Endometrial microvascular endothelial cells (primary cell): ENCODE results near the gene DSC1. TPM values are rescaled to one million over a fixed set of nuclear protein-coding genes. Genes with fewer than 3 reads are reported as not detected.

Source experiments
- in situ Hi-C: cut with HindIII; loops from 2 replicates; pipeline ENCODE4 v1.10.0; 2017; ENCODE audit warnings: low sequenced_read_pairs, low pct_unique_long_range_greater_than_20kb; ENCODE audit errors: inconsistent ontology term
- total RNA-seq: library from RNA; depleted of rRNA; stranded (reverse); fragments of >200 nt; gene quantifications from one replicate; pipeline ENCODE4 v1.2.3, GENCODE V29; 2015; ENCODE audit errors: inconsistent ontology term

Gene DSC1
- total RNA-seq, 1 donor from 2014 or later: not detected

DNA sequence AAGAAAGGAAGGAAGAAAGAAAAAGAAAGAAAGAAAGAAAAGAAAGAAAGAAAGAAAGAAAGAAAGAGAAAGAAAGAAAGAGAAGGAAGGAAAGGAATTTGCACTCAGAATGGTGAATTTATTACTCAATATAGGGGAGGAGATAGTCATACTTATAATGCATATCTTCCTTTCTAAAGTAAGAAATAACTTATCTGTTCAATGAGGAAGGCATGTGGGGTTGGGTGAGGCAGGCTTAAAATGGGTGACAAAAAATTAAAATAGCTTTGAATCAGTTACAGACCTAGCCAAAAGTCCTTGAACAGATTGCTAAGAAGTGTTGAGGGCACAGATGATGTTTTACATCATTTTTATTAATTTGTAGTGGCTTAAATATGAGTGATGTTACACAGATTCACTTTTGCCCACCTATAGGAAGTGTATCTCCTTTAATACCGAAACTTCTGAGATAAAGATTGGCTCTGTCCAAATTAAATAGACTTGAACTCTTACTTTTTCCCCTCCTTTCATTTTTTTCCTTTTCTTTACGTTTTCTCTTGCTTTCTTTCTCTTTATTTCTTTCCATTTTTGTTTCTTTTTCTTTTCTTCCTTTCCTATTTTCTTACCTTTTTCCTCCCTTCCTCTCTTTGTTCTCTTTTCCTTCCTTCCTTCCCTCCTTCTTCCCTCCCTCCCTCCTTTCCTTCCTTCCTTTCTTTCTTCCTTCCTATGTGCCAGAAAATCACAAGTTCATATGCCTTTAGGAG is 45.6 kb downstream of the DSC1 start:
- in situ Hi-C loops: no loop called here

- in situ Hi-C loops: no loop called here
Measured at GRCh38 chr18:31112804-31113203, 49.9 kb downstream of the DSC1 start.

DNA sequence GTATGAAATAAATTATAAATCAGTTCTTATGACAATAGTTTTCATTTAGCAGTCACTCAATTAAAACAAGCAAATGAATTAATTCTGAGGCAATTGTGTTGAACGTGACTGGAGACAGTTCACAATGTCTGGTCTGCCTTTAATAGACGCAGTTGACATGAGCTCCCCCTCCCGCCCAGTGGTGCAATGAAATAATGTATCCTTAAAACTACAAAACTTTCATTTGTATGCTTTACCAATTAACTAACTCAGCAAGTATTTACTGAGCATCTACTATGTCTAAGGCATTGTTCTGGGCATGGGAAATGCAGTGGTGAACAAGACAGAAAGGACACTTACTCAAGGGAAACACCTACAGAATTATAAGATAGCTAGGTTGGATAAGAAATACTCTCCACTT is 56.9 kb downstream of the DSC1 start:
- in situ Hi-C loops: no loop called here

- in situ Hi-C loops: no loop called here
Measured at GRCh38 chr18:31104444-31104843, 58.2 kb downstream of the DSC1 start.

DNA sequence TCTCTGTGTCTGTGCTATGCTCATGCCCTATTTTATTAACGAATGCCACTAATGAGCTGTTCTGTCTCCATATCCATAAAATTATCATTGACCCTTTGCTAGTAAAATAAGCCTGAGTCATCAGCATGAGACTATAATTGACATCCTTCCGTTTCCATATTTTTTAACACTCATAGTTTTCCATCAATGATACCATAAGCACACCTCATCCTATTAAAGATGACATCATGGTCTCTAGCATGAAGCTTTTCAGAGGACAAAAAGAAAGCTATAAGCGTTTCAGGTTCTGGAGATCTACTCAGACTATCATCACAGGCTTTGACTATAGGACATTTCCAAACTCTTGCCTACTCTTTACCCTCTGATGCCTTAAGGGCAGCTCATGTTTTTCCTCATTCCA is 59.2 kb downstream of the DSC1 start:
- in situ Hi-C loops: no loop called here

GRCh38 chr18:31102941-31103340 is 59.7 kb downstream of the DSC1 start:
- in situ Hi-C loops: no loop called here

DNA sequence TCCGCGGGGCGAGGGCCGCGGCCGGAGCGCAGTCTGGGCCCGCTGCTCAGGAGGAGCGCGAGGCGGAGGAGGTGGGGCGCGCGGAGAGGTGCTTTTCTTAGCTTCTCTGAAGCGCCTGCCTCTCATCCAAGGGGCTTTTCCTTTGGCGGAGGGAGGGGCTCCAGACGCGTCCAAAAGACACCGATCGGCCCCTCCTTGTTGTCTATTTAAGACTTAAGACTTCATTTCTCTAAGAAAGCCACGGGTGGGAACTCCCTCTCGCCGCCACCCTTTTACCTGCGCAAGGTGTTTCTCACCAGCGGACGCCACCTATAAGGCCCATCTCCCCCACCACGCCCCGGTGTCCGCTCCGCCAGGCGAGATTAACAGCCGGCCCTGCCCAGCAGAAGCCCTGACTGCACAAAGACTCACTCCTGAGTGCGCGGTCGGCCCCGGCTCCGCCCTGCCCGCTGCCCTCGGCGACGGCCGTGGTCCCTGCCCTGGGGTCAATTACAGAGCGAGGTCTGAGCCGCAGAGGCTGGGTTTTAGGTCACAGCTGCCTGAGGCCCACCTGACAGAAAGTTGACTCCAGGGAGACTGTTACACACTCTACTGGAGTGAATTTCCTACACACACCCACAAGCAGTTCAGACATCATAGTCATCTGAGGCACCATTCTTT is 60.5 kb downstream of the DSC1 start, which contains the start of gene DSC2:
Gene DSC2, minus strand, starts transcription at position 397 of the 660 bp plus-strand sequence. CDS start 450 bp downstream, outside the sequence.
- in situ Hi-C loops: no loop called here

DNA sequence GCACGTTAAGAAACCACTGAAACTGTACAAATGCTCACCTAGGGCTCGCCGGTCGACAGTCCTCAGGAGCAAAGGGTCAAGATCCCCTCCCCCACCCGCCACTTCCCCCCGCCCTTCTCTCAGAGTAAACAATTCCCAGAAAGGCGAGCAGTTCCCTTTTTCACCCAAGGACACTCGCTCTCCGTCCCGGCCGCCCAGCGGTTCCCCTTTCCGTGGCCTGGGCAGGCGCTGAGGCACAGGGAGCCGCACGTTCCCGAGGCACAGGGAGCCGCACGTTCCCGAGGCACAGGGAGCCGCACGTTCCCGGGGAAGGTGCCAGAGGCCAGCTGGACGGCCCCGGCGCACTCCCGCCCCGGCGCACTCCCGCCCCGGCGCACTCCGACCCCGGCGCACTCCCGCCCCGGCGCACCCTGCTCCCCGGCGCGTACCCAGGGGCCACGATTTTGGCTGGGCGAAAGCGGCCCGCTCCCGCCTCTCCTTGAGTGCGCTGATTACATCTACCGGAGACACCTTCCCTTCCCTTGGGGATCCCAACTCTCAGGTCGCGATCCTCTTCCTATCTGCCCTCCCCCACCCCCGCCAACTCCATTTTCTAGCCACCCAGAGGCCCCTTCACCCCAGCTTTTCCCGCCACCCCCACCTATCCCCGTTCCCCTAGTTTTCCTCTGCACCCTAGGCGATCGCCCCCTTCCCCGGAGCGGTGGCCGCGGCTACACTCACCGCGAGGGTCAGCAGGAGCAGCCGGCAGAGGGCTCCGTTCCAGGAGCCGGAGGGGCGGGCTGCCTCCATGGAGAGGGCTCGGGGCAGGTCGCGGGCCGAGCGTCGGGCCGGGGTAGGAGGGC is 61.3 kb downstream of the DSC1 start:
- in situ Hi-C loops: no loop called here

DNA sequence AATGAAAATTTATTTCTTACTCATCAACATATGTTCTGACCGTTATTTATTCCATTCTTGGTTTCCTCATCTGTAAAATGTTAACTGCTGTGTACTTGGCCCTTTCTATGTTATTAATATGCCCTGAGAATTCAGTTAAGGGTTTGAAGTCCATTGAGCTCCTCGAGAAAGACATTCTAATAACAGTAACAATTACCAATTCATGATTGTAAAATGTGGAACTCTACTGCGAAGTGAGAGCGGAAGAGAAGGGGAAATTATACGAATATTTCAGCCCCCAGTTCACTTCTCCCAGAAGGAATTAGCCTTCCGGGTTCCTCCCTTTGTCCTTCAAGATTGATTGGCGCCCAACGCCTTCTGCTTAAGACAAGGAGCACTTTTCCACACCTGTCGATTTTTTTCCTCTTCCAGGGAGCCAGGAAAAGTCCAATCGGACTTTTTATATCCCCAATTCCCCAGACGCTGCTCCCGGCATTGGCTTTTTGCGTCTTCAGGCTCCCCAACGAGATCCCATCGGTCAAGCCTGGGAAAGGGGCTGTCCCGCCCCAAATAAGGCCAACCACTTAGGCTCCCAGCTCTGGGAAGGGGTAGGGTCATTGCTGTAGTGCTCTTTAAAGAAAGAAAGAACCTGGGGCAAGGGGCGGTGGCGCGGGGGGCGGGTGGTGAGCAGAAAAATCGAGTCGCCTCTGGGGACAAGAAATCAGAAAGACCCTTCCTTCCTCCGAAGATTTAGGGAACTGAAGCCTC is 62.0 kb downstream of the DSC1 start:
- in situ Hi-C loops: no loop called here

DNA sequence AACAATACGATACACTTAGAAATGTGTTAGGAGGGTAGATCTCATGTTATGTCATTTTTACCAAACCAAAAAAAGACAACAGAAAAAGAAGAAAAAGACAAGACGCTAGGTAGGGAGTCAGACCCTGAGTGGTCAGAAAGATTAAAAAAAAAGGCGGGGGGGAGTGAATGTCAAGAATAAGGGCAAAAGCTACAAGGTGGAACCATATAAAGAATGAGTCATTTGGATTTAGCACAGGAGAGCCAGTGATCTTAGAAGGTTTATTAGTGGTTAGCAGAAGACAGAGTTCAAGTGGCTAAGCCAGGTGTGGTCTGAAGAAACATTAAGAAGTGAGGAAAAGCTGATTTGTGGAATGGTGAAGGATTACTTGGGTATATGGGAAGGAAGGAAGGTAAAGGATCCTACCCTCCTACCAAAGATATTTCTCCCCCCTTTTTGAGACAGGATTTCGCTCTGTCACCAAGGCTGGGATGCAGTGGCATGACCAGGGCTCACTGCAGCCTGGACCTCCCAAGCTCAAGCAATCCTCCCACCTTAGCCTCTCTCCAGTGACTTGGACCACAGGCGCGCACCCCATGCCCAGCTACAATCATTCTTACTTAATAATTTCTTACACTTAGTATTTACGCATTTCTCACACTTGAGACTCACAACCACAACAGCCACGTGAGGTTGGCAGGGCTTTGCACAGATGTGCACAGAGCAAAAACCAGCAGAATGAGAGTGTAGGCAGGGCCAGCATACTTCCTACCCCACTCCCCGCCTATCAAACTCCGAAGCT is 63.0 kb downstream of the DSC1 start:
- in situ Hi-C loops: no loop called here

- in situ Hi-C loops: no loop called here
Measured at GRCh38 chr18:31098878-31099277, 63.8 kb downstream of the DSC1 start.

GRCh38 chr18:31097666-31098065 is 65.0 kb downstream of the DSC1 start:
- in situ Hi-C loops: no loop called here

- in situ Hi-C loops: no loop called here
Measured at GRCh38 chr18:31093880-31094279, 68.8 kb downstream of the DSC1 start.

DNA sequence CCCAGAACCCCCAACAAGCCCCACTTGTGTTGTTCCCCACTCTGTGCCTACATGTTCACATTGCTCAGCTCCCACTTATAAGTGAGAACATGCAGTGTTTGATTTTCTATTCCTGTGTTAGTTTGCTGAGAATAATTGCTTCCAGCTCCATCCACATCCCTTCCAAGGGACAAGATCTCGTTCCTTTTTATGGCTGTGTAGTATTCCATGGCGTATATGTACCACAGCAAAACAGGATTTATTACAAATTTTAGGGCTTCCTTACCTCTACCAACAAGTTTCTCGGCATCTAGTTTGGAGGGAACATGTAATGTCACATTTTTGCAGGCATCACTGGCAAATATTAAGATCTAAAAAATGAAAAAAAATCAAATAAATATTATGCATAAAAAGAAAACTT is 69.4 kb downstream of the DSC1 start:
- in situ Hi-C loops: no loop called here

GRCh38 chr18:31091350-31091749 is 71.3 kb downstream of the DSC1 start:
- in situ Hi-C loops: no loop called here

- in situ Hi-C loops: no loop called here
Measured at GRCh38 chr18:31088532-31088931, 74.1 kb downstream of the DSC1 start.

DNA sequence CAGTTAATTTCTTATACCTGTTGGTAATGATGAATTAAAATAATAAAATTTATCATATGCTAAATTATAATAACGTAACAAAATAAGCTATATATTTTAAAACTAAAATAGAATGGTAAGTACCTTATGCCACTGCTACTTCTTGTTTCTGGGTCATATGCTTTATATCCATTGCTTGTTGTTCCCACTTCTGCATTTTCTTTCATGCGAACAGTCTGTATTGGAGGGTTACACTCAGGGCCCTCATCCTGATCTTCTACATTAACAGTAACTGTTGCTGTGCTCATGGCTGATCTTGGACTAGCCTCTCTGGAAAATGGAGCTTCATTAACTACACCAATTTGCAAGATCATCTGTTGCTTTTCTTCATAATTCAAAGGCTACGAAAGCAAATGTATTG is 82.7 kb downstream of the DSC1 start:
- in situ Hi-C loops: no loop called here
